BJ (cell line): ENCODE measurements around the gene ABCB6. TPM values are rescaled to one million over a fixed set of nuclear protein-coding genes. Genes with fewer than 3 reads are reported as not detected.
A peak's percentile ranks its signal among the peaks of the same experiment; 100 is the strongest.

Experiments
- CTCF ChIA-PET: fragments of 350-600 bp; formaldehyde crosslinking; extraction: SDS; loops from one replicate; lab custom pipeline; 2021; ENCODE audit warnings: antibody characterized with exemption, inconsistent platforms; lab: Yijun Ruan, JAX
- POLR2A ChIA-PET: fragments of 300-600 bp; sonication (Branson Sonifier 250); formaldehyde crosslinking; extraction: SDS; loops from one replicate; lab custom pipeline; 2021; ENCODE audit warnings: antibody characterized with exemption; lab: Charles Lee
- DNase-seq: peaks from one replicate; pipeline ENCODE4 v3.0.0-alpha.2; 2011; ENCODE audit warnings: low read depth
- H3K27me3 ChIP-seq: 2 replicates; pipeline ENCODE4 v1.6.0; 2011; ENCODE audit warnings: low read length; ENCODE audit not compliant: control insufficient read depth, insufficient read depth
- H3K36me3 ChIP-seq: 2 replicates; pipeline ENCODE4 v1.5.1; 2011; ENCODE audit warnings: low read length; ENCODE audit not compliant: control insufficient read depth, insufficient read depth
- H3K4me3 ChIP-seq: 2 replicates; pipeline ENCODE4 v1.5.1; 2011; ENCODE audit warnings: low read depth, mild to moderate bottlenecking, control low read depth, low read length
- polyA plus RNA-seq: library from polyadenylated mRNA; depleted of rRNA; stranded (reverse); fragments of >200 nt; gene quantifications from 2 replicates; pipeline ENCODE4 v1.2.3, GENCODE V29; 2011
- TF ChIP-seq, protein P1 (sequence below): IDR thresholded peaks from 2 replicates; pipeline ENCODE4 v1.5.1; 2011; ENCODE audit warnings: low read depth, mild to moderate bottlenecking, control low read depth, inconsistent platforms, low read length, moderate library complexity; ENCODE audit not compliant: insufficient read depth

ABCB6 gene
- polyA plus RNA-seq, 1 experiment, result 33.4 TPM

DNA sequence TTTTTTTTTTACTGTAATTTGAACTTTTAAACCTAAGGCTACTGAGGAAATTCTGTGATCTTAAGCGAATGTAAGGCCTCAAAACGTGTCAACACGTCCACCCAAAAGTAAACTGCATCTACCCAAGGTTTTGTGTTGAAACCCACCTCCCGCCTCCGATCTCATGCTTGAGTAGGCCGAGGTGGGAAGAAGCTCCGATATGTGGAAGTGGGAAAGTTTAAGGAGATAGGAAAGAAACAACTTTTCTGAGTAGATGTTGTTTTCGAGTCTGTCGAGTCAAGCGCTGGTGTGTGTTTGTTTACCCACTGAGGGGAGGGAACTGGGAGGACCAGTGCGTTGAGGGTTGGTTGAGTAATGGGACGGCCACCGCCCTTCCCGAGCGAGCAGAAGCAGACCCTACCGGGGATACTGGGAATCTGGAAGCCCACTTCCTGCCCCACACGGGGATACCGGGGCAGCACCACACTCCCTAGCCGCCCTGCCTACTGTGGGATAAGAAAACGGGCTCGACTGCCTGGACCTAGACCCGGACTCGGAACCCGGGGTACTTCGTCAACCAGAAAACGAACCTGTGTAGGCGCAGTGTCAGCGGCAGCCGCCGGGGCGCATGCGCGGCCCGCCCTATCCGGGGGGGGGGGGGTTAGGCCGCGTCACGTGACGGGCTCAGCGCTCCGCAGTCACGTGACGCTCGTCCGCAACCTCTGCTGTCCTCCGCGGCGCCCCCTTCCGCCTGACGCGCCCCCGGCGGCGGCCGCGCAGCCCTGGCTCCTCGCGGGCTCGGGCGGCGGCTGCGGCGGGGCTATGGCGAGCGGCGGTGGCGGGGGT is 41.0 kb downstream of the ABCB6 start, which contains the start of gene RETREG2:
Gene RETREG2 (plus strand): TSS at position 724 of the 825 bp plus-strand sequence. CDS start 78 bp downstream, at position 802.
- ChIA-PET CTCF (interaction anchor here (0.6 to 8.5 kb wide), 3 partner anchors 15 to 168 kb away, joined by 3 to 90 read pairs (median 3); no protein-coding TSS in a partner anchor), POLR2A (interaction anchor here (0.7 kb wide), 1 partner anchor 97 kb away, joined by 5 read pairs; no protein-coding TSS in a partner anchor)
- Histone ChIP-seq H3K27me3 (no peaks in the 10 kb centered on the region), H3K36me3 (peaks cover 44% of the 10 kb centered on the region), H3K4me3 (peak within 1 kb of the TSS; percentile 95)
- TF ChIP-seq, protein P1, sequence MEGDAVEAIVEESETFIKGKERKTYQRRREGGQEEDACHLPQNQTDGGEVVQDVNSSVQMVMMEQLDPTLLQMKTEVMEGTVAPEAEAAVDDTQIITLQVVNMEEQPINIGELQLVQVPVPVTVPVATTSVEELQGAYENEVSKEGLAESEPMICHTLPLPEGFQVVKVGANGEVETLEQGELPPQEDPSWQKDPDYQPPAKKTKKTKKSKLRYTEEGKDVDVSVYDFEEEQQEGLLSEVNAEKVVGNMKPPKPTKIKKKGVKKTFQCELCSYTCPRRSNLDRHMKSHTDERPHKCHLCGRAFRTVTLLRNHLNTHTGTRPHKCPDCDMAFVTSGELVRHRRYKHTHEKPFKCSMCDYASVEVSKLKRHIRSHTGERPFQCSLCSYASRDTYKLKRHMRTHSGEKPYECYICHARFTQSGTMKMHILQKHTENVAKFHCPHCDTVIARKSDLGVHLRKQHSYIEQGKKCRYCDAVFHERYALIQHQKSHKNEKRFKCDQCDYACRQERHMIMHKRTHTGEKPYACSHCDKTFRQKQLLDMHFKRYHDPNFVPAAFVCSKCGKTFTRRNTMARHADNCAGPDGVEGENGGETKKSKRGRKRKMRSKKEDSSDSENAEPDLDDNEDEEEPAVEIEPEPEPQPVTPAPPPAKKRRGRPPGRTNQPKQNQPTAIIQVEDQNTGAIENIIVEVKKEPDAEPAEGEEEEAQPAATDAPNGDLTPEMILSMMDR, result 0 out of 2 replicates have a peak, but pooled peaks have one; percentile 26
- peak; percentile 72 for DNase-seq

DNA sequence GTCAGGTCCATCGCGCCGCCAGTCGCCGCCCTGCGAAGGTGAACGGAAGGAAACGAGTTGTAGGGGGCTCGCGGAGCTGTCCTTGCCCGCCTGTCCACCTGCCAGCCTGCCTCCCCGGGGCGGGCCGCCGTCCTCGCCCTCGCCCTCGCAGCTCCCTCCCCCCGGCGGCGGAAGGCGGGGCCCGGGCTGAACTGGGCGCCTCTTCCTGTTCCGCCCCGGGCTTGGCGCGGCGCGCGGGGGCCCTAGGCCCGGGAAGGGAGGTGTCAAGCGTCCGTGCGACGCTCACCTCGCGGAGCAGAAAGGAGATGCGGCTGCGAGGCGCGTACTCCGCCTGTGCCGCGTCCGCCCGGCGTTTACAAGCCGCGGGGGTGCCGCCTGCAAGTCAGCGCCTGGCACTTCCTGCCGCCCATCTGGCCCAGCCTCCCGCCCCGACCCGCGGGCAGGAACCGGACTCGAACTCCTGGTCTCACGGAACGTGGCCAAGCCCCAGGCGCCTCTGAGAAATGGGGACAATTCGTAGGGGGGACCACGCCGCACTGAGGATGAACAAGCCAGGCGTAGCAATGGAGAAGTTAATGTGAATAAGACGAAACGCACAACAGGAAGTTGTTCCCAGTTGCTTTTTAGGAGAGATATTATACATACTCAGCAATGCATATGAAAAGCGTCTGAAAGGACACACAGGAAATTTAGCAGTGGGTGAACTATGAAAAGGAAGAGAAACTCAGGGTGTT is 41.8 kb downstream of the ABCB6 start, which contains the start of gene CNPPD1:
Gene CNPPD1 (minus strand): TSS at position 108 of the 734 bp plus-strand sequence. CDS start 97 bp downstream, at position 11.
- peaks cover 41% of the 10 kb centered on the region for H3K36me3 ChIP-seq
- POLR2A ChIA-PET, result interaction anchor here (0.5 to 0.7 kb wide), 3 partner anchors 13 to 98 kb away, joined by 3 to 5 read pairs (median 4); partner anchors contain the start of gene ZFAND2B

DNA sequence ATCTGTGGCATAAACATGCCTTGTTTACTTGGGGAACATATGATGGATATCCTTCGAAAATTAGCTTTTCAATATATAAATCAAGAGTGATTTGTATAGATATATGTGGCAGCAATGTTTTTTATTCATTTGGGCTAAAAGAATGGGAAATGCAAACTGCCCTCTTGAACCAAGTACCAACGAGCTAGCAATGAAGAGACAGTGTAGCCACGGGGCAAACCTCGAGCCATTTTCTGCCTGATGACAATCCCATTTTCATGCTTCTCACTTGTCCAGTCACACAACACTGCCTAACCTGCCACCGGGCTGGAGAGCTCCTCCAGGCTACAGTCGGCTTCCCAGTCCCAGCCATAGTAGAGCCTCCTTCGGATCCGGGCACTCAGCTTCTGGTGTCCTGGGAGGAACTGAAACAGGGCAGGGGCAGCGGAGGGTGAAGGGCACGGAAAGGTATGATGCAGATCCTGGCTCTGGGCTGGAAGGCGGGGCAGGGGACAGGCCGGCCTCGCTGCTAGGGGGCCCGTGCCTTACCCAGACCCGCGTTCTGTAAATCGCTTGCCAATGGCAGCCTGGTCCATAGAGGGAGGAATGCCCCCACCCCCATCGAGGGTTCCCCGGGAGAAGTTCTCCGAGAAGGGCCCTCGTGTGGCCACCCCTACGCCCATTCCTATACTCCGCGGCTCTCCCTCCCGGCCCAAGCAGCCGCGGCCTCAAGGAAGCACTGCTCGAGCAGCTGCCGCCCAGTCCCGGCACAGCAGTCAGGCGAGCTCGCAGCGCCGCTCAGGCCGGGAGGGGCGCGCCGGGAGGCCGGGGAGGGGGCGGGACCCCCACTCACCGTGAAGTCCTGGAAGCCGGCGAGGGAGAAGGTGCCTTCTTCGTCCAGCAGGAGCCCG is 42.6 kb downstream of the ABCB6 start:
- Histone ChIP-seq H3K4me3 (peak overlapping the region; percentile 95), H3K36me3 (peaks cover 35% of the 10 kb centered on the region), H3K27me3 (no peaks in the 10 kb centered on the region)
- POLR2A ChIA-PET, result interaction anchor here (0.5 to 0.6 kb wide), 2 partner anchors 12 to 30 kb away, joined by 3 to 4 read pairs; partner anchors contain the start of gene ZFAND2B
- DNase-seq, result no peak
- TF ChIP-seq, protein P1, result no peak; the same call in 1 of the 2 replicates
- CTCF ChIA-PET, result interaction anchor here (0.7 to 8.5 kb wide), 11 partner anchors 16 to 354 kb away, joined by 3 to 90 read pairs (median 4); partner anchors contain the start of genes ANKZF1, ATG9A and ZFAND2B

More for the DNA sequence above, 41.8 kb downstream of the ABCB6 start, which contains the start of gene CNPPD1:
- TF ChIP-seq, protein P1, result no peak
- H3K27me3 ChIP-seq, result no peaks in the 10 kb centered on the region
- DNase-seq, result peak; percentile 30
- CTCF ChIA-PET, result interaction anchor here (0.6 to 8.5 kb wide), 9 partner anchors 15 to 176 kb away, joined by 3 to 90 read pairs (median 3); partner anchors contain the start of gene ZFAND2B
- peak within 1 kb of the TSS; percentile 95 for H3K4me3 ChIP-seq

DNA sequence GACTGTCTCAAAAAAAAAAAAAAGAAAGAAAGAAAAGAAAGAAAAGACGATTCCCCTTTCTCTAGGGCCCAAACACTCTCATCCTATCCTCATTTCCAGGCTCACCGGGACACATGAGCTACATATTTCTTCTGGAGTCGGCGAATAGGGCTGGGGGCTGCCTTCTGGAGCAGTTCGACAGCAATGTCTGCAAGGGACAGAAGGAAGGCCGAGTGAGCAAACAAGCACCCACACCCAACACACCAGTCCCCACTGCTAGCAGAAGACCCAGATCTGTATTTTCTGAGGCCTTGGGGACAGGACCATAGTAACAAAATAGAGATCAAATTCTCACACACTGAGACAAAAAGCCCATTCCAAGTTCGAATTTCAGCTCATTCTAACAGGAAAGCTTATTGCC is 43.3 kb downstream of the ABCB6 start:
- POLR2A ChIA-PET, result no interaction called here
- no peak for DNase-seq
- CTCF ChIA-PET, result interaction anchor here (0.9 to 8.5 kb wide), 9 partner anchors 31 to 355 kb away, joined by 3 to 90 read pairs (median 5); partner anchors contain the start of genes ANKZF1, ATG9A and ZFAND2B
- H3K4me3 ChIP-seq, result peak overlapping the region; percentile 95
- no peaks in the 10 kb centered on the region for H3K27me3 ChIP-seq
- H3K36me3 ChIP-seq, result peaks cover 29% of the 10 kb centered on the region
- TF ChIP-seq, protein P1, result no peak
